B cell (primary cell): ENCODE results near the gene MKS1. TPM values are rescaled to one million over a fixed set of nuclear protein-coding genes. Genes with fewer than 3 reads are reported as not detected.

ENCODE experiments used
- ATAC-seq: fragments of 200-7000 bp; cut with Tn5 transposase; one replicate; pipeline ENCODE4 v1.10.0; 2021; ENCODE audit warnings: low read depth, mild to moderate bottlenecking, moderate number of reproducible peaks, moderate library complexity
- CTCF ChIA-PET: fragments of 350-600 bp; sonication (Branson Sonifier 250); formaldehyde crosslinking; loops from one replicate; lab custom pipeline; 2021; ENCODE audit warnings: antibody characterized with exemption, inconsistent platforms; lab: Charles Lee
- POLR2A ChIA-PET: fragments of 350-600 bp; sonication (Branson Sonifier 250); formaldehyde crosslinking; loops from one replicate; lab custom pipeline; 2021; ENCODE audit warnings: antibody characterized with exemption; lab: Charles Lee
- DNase-seq: peaks from one replicate; pipeline ENCODE4 v3.0.0; 2013
- H2AFZ ChIP-seq: 2 replicates; pipeline ENCODE4 v1.6.1; 2012; ENCODE audit warnings: mild to moderate bottlenecking, low read depth, low read length; ENCODE audit not compliant: insufficient read depth, poor library complexity, severe bottlenecking
- H3K27ac ChIP-seq, 2 donors: 1 replicate in 1 of 2; 2 replicates in 1 of 2; pipeline ENCODE4 v1.5.1; 2012 to 2013; ENCODE audit warnings: low read length in 2 of 2, mild to moderate bottlenecking in 2 of 2, moderate library complexity in 1 of 2
- H3K27me3 ChIP-seq, 4 experiments: fragments of 200-600 bp in 1 of 4; sonication (generic) in 1 of 4; replicated peaks in 1 of 4; 1 replicate in 2 of 4; 2 replicates in 2 of 4; pipeline versions ENCODE4 v1.6.1 to v1.7.0; 2013 to 2016; ENCODE audit warnings: low read length in 3 of 4, mild to moderate bottlenecking in 2 of 4, mixed read lengths in 1 of 4, moderate library complexity in 1 of 4; ENCODE audit not compliant: insufficient read depth in 4 of 4, control insufficient read depth in 3 of 4; ENCODE audit errors: control extremely low read depth in 1 of 4
- H3K36me3 ChIP-seq, 2 experiments: replicated peaks in 1 of 2; 1 replicate in 1 of 2; 2 replicates in 1 of 2; pipeline versions ENCODE4 v1.6.1 to v1.7.1; 2013; ENCODE audit warnings: low read length in 1 of 2; ENCODE audit not compliant: insufficient read depth in 2 of 2, control insufficient read depth in 1 of 2; ENCODE audit errors: control extremely low read depth in 1 of 2, extremely low read depth in 1 of 2
- H3K4me1 ChIP-seq, 2 donors: fragments of 200-600 bp in 1 of 2; sonication (generic) in 1 of 2; 1 replicate in 1 of 2; 2 replicates in 1 of 2; pipeline versions ENCODE4 v1.5.1 to v1.6.1; 2013 to 2017; ENCODE audit warnings: low read length in 2 of 2; ENCODE audit not compliant: control insufficient read depth in 2 of 2, insufficient read depth in 2 of 2
- H3K4me2 ChIP-seq: replicated peaks from 2 replicates; pipeline ENCODE3; 2012; ENCODE audit warnings: mild to moderate bottlenecking, low read depth, low read length; ENCODE audit not compliant: poor library complexity, severe bottlenecking
- H3K4me3 ChIP-seq, 5 experiments: fragments of 200-600 bp in 1 of 5; sonication (generic) in 1 of 5; 1 replicate in 3 of 5; 2 replicates in 2 of 5; pipeline versions ENCODE4 v1.5.1 to v1.7.0; 2011 to 2016; ENCODE audit warnings: low read length in 4 of 5, mild to moderate bottlenecking in 4 of 5, low read depth in 2 of 5, control low read depth in 1 of 5, moderate library complexity in 1 of 5; ENCODE audit not compliant: insufficient read depth in 1 of 5; ENCODE audit errors: control extremely low read depth in 1 of 5, extremely low read depth in 1 of 5
- H3K79me2 ChIP-seq: fragments of 200-600 bp; sonication (generic); one replicate; pipeline ENCODE4 v1.6.0; 2016; ENCODE audit warnings: low read length; ENCODE audit not compliant: control insufficient read depth, insufficient read depth
- H3K9ac ChIP-seq: fragments of 200-600 bp; sonication (generic); 2 replicates; pipeline ENCODE4 v1.6.1; 2017; ENCODE audit warnings: mild to moderate bottlenecking, low read length, moderate library complexity
- H3K9me3 ChIP-seq, 3 donors: one replicate each; pipeline versions ENCODE4 v1.6.1 to v1.7.1; 2013; ENCODE audit warnings: low read length in 2 of 3; ENCODE audit not compliant: control insufficient read depth in 2 of 3, insufficient read depth in 1 of 3; ENCODE audit errors: control extremely low read depth in 1 of 3
- H4K20me1 ChIP-seq: 2 replicates; pipeline ENCODE4 v1.6.0; 2012; ENCODE audit warnings: mild to moderate bottlenecking, low read length; ENCODE audit not compliant: insufficient read depth, control insufficient read depth, poor library complexity, severe bottlenecking
- H3K27ac Mint-ChIP-seq: one replicate; pipeline ENCODE4 v1.8.0; 2021; ENCODE audit warnings: mixed read lengths
- H3K27me3 Mint-ChIP-seq: one replicate; pipeline ENCODE4 v1.8.0; 2021; ENCODE audit warnings: mixed read lengths
- H3K4me1 Mint-ChIP-seq: one replicate; pipeline ENCODE4 v1.8.0; 2021; ENCODE audit warnings: mixed read lengths
- H3K4me3 Mint-ChIP-seq: one replicate; pipeline ENCODE4 v1.8.0; 2021; ENCODE audit warnings: mixed read lengths
- H3K9me3 Mint-ChIP-seq: one replicate; pipeline ENCODE4 v1.8.0; 2022; ENCODE audit warnings: mixed read lengths; ENCODE audit not compliant: insufficient read depth
- EZH2 ChIP-seq: IDR thresholded peaks from 2 replicates; pipeline ENCODE4 v1.6.1; 2012; ENCODE audit warnings: borderline replicate concordance, low read depth, mild to moderate bottlenecking, moderate library complexity, low read length; ENCODE audit not compliant: insufficient read depth, poor library complexity, severe bottlenecking
- WGBS: methylation state at CpG from one replicate; pipeline ENCODE4 v1.1.5; 2013; ENCODE audit warnings: missing lambda C conversion rate; ENCODE audit not compliant: insufficient coverage; 5-methylcytosine and 5-hydroxymethylcytosine counted together
- intact Hi-C: fragments of 100-400 bp; cut with micrococcal nuclease; formaldehyde crosslinking; loops from one replicate; pipeline ENCODE4 v1.10.0; 2022
- polyA plus RNA-seq: library from polyadenylated mRNA; depleted of rRNA; stranded (reverse); fragments of >200 nt; gene quantifications from 2 replicates; pipeline ENCODE4 v1.2.3, GENCODE V29; 2012
- total RNA-seq, 2 donors: library from RNA; stranded (reverse); fragments of 120-200 nt in 1 of 2; gene quantifications; 1 replicate in 1 of 2; 2 replicates in 1 of 2; pipeline versions ENCODE4 v1.2.3 to v1.2.4, GENCODE V29; 2013 to 2022
- TF ChIP-seq, protein P1 (sequence below): fragments of 200-600 bp; IDR thresholded peaks from one replicate; pipeline ENCODE4 v1.8.0; 2022; ENCODE audit warnings: antibody characterized with exemption, mild to moderate bottlenecking

MKS1 gene
- total and polyA plus RNA-seq, 2 donors (not counting 1 experiment from before 2014, with no cell fraction given), result 8.3 to 19.6 TPM

DNA sequence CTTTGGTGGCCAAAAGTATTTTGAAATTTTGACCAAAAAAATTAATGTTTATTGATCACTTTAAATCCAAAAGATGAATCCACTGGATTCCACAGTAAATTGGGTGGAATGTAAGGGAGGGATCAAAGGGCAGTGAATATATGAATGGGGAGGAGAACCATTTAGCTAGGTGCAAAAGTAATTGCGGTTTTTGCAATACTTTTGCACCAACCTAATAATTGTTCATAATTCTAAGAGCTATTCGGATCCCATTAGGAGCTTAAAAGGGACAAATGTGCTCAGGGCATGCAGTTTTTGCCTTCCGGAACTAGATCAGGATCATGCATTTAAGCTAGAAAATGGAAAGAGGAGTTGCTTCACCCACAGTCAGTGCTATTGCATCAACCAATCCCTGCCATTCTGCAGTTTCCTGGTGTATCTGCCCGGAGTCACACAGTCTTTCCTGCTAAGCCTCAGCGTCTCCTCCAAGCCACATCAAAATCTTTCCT is 19.1 kb upstream of the MKS1 start, which contains the start of gene LPO:
LPO (plus strand) TSS at position 438 of the 488 bp plus-strand sequence. CDS start 4,396 bp downstream, outside the sequence.
- Histone ChIP-seq H3K4me3 (no peak within 1 kb of the TSS), H3K27ac (no peak within 1 kb of the TSS), H3K27me3 (peaks cover 0 to 24% (median 6%) of the 10 kb centered on the region in 4 experiments), H3K36me3 (no peaks in the 10 kb centered on the region), H3K9me3 (peaks cover 0 to 3% (median 0%) of the 10 kb centered on the region in 3 donors), H3K9ac (no peak within 1 kb of the TSS), H3K4me1 (peaks cover 5 to 11% of the 10 kb centered on the region in 2 donors), H4K20me1 (no peaks in the 10 kb centered on the region), H2AFZ (no peak within 1 kb of the TSS), H3K4me2 (no peak within 1 kb of the TSS), H3K79me2 (no peaks in the 10 kb centered on the region)
- ATAC-seq, result no peak
- intact Hi-C loops, result no loop called here
- Mint-ChIP-seq H3K4me3 (no peak within 1 kb of the TSS), H3K27ac (no peak within 1 kb of the TSS), H3K9me3 (no peaks in the 10 kb centered on the region), H3K4me1 (peaks cover 15% of the 10 kb centered on the region), H3K27me3 (peaks cover 47% of the 10 kb centered on the region)
- 20% methylated on average over 1 of the region's 5 CpGs for WGBS
- CTCF ChIA-PET, result interaction anchor here (1.2 to 2.1 kb wide), 3 partner anchors 11 to 38 kb away, joined by 3 to 11 read pairs (median 5); no protein-coding TSS in a partner anchor
- DNase-seq, result no peak
- TF ChIP-seq, protein P1, sequence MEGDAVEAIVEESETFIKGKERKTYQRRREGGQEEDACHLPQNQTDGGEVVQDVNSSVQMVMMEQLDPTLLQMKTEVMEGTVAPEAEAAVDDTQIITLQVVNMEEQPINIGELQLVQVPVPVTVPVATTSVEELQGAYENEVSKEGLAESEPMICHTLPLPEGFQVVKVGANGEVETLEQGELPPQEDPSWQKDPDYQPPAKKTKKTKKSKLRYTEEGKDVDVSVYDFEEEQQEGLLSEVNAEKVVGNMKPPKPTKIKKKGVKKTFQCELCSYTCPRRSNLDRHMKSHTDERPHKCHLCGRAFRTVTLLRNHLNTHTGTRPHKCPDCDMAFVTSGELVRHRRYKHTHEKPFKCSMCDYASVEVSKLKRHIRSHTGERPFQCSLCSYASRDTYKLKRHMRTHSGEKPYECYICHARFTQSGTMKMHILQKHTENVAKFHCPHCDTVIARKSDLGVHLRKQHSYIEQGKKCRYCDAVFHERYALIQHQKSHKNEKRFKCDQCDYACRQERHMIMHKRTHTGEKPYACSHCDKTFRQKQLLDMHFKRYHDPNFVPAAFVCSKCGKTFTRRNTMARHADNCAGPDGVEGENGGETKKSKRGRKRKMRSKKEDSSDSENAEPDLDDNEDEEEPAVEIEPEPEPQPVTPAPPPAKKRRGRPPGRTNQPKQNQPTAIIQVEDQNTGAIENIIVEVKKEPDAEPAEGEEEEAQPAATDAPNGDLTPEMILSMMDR, result no peak
- no peak for TF ChIP-seq EZH2
- POLR2A ChIA-PET, result no interaction called here

- H3K27me3 ChIP-seq, result peaks cover 0 to 13% (median under 1%) of the 10 kb centered on the region in 4 experiments
- TF ChIP-seq EZH2, result no peak
- TF ChIP-seq, protein P1, result no peak
- no peak overlapping the region for H3K9ac ChIP-seq
- intact Hi-C loops, result no loop called here
- Mint-ChIP-seq H3K27me3 (peaks cover 37% of the 10 kb centered on the region), H3K9me3 (no peaks in the 10 kb centered on the region), H3K4me1 (peaks cover 32% of the 10 kb centered on the region), H3K27ac (no peak overlapping the region), H3K4me3 (no peak overlapping the region)
- POLR2A ChIA-PET, result no interaction called here
- no peak overlapping the region for H2AFZ ChIP-seq
- WGBS, result no CpG with 5 or more reads among the region's 2 CpGs
- no peak overlapping the region for H3K4me3 ChIP-seq
- peaks cover 20 to 25% of the 10 kb centered on the region in 2 donors for H3K4me1 ChIP-seq
- no peak overlapping the region for H3K4me2 ChIP-seq
- no peaks in the 10 kb centered on the region for H4K20me1 ChIP-seq
- H3K36me3 ChIP-seq, result no peaks in the 10 kb centered on the region
- CTCF ChIA-PET, result interaction anchor here (1.0 to 1.6 kb wide), 4 partner anchors 9 to 36 kb away, joined by 3 to 10 read pairs (median 4); no protein-coding TSS in a partner anchor
- H3K9me3 ChIP-seq, result no peaks in the 10 kb centered on the region
- H3K27ac ChIP-seq, result no peak overlapping the region
- H3K79me2 ChIP-seq, result no peaks in the 10 kb centered on the region
- ATAC-seq, result no peak
- DNase-seq, result no peak
These were observed 17.3 kb upstream of the MKS1 start for GRCh38 chr17:58236394-58236793.
